NCI-H1436 (cell line): ENCODE data around the gene COL4A3.

Experiments
- DNase-seq: peaks from one replicate; lab custom pipeline; 2025; lab: John Stamatoyannopoulos, UW

The COL4A3 gene

GRCh38 chr2:227295806-227296205 lies 131.4 kb downstream of the COL4A3 start:
- no peak for DNase-seq

GRCh38 chr2:227296671-227297405 lies 132.4 kb downstream of the COL4A3 start:
- DNase-seq, result no peak

- no peak for DNase-seq
These were observed 137.1 kb downstream of the COL4A3 start for GRCh38 chr2:227301523-227301922.

DNA sequence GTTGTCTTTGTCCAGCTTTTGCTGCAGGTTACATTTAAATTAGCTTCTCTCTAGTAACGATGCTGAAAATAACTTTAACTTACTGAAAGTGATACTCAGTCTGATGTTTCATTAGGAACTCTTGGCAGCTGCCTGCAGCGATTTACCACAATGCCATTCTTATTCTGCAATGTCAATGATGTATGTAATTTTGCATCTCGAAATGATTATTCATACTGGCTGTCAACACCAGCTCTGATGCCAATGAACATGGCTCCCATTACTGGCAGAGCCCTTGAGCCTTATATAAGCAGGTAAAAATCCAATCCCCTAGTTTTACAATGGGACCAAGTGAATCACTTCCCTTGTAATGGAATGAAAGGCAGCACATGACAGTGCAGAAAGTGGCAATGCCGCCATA lies 144.4 kb downstream of the COL4A3 start:
- DNase-seq, result no peak

- DNase-seq, result no peak
These were observed 146.3 kb downstream of the COL4A3 start for GRCh38 chr2:227310756-227311110.

- DNase-seq, result no peak
These were observed 147.6 kb downstream of the COL4A3 start for GRCh38 chr2:227311861-227312506.

- DNase-seq, result no peak
These were observed 148.2 kb downstream of the COL4A3 start for GRCh38 chr2:227312579-227312978.

DNA sequence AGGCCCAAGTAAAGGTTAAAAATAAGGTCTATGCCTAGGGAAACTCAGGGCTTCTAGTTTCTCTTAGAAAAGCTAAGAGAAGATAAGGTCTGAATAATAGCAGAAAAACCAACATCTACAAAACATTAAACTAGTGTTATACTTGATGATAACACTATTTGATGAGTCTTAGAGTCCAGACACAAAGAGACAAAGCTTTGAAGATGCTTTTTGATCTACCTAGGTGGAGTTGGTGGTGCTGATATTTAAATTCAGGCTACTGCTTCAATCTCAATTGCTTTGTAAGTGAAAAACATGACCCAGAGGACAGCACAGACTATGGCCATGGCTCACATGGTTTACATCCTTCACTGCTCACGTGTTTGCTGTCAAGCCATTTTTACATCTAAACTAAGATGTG lies 148.9 kb downstream of the COL4A3 start:
- DNase-seq, result no peak

- no peak for DNase-seq
These were observed 153.4 kb downstream of the COL4A3 start for GRCh38 chr2:227317834-227318233.

DNA sequence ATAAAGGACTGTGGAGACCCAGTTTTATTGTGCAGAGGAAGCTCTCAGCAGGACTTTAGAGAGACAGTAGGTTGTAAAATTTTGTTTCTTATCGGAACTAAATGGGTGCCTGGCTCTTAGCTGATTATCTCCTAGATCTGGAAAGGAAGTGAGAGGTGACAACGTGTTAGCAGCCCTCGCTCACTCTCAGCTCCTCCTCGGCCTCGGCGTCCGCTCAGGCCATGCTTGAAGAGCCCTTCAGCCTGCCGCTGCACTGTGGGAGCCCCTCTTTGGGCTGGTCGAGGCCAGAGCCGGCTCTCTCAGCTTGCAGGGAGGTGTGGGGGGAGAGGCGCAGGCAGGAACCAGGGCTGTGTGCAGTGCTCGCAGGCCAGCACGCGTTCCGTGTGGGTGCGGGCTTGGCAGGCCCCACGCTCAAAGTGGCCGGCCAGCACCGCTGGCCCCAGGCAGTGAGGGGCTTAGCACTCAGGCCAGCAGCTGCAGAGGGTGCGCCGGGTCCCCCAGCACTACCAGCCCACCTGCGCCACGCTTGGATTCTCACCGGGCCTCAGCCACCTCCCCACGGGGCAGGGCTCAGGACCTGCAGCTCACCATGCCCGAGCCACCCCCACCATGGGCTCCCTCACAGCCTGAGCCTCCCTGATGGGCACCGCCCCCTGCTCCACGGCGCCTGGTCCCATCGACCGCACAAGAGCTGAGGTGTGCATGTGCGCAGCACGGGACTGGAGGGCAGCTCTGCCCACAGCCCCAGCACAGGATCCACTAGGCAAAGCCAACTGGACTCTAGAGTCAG lies 156.1 kb downstream of the COL4A3 start:
- no peak for DNase-seq

GRCh38 chr2:227322530-227323205 lies 158.2 kb downstream of the COL4A3 start:
- no peak for DNase-seq

DNA sequence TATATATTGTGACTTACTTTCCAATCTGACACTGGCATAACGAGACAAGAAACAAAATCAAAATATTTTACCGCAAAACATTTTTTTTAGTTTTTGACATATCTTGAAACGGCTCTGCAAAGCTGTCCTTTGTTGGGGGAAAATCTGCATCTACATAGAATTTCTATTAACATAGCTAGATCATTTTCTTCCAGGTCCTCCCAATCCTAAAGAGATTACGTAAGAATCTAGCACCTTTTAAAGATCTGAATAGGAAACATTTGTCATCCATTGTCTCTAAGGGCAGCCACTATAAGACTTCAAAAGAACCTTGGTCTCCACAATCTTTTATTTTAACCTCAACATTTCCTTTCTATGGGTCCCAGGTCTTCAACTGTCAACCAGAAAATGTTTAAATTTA lies 159.4 kb downstream of the COL4A3 start:
- DNase-seq, result no peak

DNA sequence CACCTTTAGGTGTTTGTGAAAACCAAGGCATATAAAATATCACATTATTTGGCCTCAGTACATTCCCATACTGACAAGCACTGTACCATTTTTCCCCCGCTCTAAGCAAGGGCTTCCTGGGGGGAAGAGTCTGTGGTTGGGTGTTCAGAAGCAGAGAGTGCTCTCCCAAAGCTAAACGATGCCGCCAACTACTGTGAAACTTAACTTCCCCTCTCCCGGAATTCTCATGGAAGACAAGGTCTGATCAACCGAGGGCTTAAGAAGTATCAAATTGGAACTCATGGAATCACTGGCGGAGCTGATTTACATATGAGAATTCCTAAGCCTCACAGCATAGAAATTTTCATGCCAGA lies 160.2 kb downstream of the COL4A3 start:
- no peak for DNase-seq

GRCh38 chr2:227324995-227325838 lies 160.8 kb downstream of the COL4A3 start, which contains the start of gene MFF:
MFF (plus strand) TSS chr2:227325251; CDS start chr2:227330666, 5,415 bp downstream.
- peak; percentile 87 for DNase-seq

- no peak for DNase-seq
These were observed 161.4 kb downstream of the COL4A3 start for GRCh38 chr2:227325839-227326195.

DNA sequence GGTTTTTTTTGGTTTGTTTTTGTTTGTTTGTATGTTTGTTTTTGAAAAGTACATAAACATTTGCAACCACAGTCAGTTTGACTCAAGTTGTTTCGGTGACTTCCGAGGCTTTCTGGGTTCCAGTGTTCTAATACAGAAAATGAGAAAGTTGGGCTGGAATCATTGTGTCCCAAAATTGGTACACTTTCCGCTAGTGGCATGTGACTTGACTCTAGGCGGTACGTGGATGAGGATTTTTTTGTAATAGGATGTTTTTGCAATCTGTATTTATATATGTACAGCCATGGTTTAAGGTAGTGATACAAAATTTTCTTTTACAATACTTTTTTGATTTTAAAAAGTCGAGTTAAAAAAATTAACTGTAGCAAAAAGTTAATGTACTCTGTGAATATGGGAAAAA lies 162.4 kb downstream of the COL4A3 start:
- DNase-seq, result no peak

DNA sequence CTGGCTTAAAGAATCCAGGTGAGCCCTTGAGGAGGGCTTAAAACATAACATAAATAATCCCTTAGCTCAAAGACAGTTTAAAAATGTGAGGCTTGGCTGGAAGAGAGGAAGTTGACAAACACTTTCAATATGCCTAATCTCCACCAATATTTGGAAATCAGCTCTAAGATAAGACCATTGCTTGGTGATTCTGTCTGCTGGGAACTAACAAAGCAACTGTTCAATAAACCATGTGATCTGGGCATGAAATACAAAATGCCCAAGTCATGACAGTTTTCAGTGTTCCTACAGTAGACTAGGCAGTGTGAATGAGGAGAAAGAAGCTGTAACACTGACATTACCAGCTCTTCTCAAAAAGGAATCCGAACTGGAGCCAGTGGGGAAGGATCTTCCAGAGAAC lies 171.3 kb downstream of the COL4A3 start:
- DNase-seq, result no peak

- no peak for DNase-seq
These were observed 173.0 kb downstream of the COL4A3 start for GRCh38 chr2:227337442-227337841.

DNA sequence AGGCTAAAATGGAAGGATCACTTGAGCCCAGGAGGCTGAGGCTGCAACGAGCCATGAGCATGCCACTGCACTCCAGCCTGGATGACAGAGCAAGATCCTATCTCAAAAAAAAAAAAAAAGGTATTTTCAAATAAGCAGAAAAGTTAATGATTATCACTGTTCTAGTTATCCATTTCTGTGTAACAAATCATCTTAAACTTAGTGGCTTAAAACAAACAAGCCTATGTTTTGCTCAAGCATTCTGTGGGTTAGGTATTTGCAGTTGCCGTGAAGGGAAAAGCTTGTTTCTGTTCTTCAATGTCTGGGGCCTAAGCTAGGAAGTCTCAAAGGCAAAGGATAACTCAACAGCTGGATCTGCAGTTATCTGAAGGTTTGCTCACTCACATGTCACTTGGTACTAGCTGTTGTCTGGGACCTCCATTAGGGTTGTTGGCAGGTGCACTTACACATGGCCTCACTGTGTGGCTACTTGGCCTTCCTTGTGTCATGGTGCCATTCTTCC lies 174.7 kb downstream of the COL4A3 start:
- DNase-seq, result no peak

DNA sequence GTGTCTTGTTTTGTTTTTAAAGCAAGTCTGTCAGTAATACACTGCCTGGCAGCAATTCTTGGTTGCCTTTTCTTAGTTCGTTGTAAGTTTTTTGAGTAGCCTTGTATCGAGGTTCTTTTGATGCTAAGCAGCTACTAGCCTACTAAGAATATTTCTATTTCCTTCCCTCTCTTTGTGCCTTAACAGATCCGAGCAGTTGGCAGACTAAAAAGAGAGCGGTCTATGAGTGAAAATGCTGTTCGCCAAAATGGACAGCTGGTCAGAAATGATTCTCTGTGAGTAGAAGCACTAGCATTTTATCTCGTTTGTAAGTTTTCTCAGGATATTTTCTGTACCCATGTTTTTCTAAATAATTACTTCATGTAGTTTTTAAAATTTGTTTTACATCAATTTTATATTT lies 175.7 kb downstream of the COL4A3 start:
- DNase-seq, result no peak

- DNase-seq, result no peak
These were observed 177.1 kb downstream of the COL4A3 start for GRCh38 chr2:227341553-227341952.
